GM21528 (cell line): Measurements from ENCODE around the gene CSTPP1.
"Not testable (repeated sequence)": the region's sequence is repeated elsewhere in the genome, so short reads cannot be mapped to it uniquely, and the experiment has no call there.

Experiments used
- ATAC-seq: cut with Tn5 transposase; IDR thresholded peaks from one replicate; pipeline ENCODE4 v1.9.1; 2021; ENCODE audit warnings: mild to moderate bottlenecking, moderate library complexity; ENCODE audit not compliant: unreplicated experiment, low FRiP score

The CSTPP1 gene

DNA sequence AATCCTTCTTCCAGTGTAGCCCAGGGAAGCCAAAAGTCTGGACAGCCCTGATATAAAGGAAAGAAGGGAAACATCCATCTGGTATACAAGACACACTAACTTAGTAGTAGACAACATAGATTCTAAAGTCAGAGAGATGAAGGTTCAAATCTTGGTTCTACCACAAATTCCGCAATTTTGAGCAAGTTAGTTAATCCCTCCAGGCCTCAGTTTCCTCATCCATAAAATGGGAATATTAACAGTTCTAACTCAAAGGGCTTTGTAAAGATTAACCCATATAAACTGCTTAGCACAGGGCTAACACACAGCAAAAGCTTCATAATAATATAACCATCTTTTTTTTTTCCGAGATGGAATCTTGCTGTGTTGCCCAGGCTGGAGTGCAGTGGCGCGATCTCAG is 29.0 kb upstream of the CSTPP1 start:
- ATAC-seq, result no peak

DNA sequence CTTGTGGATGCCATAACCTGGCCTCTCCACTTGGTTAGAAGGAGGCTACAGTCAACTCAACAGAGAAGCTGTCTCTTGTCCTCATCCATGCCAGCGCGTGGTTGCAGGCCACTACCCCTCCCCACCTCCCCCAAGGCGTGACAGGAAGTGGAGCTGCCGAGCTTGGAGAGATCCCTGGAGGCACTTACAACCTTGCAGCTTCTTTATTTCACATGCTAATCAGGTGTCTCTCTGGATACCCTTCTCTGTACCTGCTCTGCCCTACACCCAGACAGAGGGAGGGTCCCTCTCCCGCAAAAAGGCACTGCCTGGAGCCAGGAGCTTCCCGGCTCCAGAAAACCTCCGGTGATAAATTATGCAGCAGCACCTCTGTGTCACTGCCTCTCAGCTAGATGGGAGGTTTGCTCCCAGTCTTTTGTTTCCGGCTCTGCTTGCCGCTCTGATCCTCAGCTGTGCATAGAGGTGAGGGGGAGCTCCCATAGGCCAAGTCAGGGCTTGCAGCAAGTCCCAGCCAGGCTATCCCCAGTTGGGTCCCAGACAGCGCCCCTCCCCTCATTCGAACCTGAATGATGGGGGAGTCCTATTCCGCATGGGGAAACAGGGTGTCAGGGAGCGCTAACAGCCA is 23.9 kb upstream of the CSTPP1 start:
- ATAC-seq, result no peak

DNA sequence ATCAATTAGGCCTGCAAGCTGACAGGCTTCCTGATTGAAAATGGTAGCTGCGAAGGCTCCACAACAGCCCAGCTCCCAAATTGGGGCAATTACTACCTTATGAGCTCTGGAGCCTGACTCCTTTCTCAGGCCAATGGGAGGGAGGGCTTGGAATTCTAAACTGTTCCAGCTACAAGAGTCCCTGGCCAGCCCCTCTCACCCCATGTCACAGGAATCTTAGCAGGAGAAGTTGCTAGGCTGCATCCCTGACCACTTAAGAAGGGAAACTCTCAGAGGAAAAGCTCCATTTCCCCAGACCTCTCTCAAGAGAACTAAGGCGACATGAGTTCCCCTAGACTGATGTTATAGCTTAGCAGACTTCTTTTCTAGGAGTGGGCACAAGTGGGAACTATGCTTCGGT is 23.1 kb upstream of the CSTPP1 start:
- ATAC-seq, result no peak

DNA sequence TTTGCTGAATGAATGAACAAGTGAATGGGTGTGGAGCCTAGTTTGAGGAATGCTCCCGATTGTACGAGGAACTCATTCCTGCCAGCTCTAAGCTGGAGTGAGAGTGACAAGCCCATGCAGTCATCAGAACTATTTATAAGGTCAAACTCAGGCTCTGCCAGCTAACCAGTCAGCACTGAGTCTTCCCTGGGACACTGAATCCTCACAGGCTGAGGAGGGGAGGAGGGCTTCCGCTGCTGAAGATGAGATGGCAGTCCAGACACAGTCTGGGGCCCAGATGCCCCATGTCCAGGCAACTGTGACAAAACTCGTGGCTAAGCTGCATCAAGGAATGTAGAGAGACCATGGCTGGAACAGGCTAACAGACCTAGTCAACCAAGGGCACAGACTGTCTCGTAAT is 22.2 kb upstream of the CSTPP1 start:
- no peak for ATAC-seq

DNA sequence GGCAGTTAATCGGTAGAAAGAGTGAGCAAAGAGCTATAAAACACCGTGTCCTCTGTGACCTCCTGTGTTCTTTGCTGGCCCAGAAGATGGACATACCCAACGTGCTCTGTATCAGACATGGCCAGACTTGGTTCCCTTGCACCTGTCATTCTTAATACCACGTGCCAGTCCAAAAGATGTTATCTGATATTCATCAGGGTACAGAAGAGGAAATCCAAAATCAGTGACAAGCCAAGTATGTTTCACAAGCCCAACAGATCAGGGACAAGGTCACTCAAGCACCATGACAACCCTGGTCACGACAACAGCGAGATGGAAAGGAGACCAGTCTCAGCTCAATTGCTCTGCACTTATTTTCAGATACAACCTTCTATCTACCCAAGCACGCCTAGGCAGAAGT is 21.7 kb upstream of the CSTPP1 start:
- ATAC-seq, result no peak

DNA sequence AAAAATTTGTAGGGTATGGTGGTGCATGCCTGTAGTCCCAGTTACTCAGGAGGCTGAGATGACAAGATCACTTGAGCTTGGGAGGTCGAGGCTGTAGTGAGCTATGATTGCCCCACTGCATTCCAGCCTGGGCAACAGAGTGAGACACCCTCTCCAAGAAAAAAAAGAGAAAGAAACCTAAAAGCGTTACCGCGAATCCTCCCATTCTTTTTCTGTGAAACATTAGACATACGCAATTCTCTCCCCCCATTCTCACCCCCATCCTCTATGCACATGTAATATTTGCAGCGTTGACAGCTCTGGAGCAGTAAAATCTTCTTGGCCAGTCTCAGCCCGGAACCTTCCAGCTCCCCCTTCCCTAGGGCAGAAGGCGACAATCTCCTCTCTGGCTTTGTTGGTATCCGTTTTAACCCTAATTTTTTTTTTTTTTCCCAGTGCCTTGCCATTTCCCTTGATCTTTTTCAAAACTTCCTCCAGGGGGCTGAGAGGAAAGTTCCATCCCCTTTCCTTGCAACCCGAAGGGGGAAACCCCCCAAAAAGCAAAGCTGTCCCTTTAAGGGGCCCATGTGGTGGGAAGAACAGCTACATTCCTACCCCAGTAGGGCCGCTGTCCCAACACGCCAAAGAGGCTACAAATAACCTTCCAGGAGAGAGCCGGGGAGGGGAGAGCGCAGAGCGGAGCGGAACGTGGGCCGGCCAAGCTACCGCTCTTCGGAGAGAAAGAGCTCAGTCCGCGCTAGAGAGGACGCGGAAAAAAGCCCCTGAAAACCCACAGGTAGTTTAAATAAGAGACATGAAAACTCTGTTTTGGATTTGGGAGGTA is 20.1 kb upstream of the CSTPP1 start:
- ATAC-seq, result no peak

DNA sequence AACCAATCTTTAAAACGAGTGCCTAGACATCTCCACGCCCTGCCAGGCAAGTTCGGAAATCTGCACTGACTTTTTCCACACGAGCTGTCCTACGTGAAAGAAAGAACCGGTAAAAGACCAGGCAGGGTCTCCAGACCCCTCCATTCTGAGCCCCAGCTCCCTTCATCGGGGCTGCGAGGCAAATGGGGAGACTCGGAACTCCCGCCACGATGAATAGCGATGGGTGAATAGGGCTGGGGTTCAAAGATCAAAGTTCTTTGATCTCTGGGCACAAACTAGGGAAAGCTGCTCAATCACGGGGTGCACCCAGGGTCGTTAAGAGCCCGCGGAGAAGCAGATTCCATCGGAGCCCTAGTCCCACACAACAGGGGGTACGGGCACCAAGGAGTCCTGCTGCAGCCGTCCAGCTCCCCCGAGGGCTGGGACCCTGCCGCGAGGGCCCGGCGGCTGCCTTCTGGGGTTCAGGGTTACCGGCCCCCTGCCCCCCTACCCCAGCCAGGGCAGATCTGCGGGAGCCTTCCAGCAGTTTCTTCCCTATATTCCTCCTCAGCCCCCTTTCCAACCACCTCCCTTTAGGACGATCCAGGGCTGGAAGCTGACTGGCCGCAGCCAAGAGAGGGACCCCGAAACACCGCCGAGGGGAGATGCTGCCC is 19.3 kb upstream of the CSTPP1 start:
- ATAC-seq, result no peak

DNA sequence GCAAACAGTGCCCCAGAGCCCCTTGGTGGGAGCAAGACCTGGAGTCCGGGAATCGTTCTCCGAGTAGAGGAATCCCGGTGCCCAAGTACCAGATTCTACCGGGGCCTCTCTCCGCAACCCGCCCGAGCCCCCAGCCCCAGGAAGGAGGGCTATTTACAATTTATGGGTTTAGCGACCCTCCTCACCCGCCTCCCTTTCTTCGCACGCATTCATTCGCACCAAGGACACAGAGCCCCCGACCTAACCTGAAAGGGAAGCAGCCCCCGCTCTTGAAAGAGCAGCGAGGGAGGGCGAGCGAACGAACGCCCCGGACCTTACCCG is 18.8 kb upstream of the CSTPP1 start:
- ATAC-seq, result no peak

DNA sequence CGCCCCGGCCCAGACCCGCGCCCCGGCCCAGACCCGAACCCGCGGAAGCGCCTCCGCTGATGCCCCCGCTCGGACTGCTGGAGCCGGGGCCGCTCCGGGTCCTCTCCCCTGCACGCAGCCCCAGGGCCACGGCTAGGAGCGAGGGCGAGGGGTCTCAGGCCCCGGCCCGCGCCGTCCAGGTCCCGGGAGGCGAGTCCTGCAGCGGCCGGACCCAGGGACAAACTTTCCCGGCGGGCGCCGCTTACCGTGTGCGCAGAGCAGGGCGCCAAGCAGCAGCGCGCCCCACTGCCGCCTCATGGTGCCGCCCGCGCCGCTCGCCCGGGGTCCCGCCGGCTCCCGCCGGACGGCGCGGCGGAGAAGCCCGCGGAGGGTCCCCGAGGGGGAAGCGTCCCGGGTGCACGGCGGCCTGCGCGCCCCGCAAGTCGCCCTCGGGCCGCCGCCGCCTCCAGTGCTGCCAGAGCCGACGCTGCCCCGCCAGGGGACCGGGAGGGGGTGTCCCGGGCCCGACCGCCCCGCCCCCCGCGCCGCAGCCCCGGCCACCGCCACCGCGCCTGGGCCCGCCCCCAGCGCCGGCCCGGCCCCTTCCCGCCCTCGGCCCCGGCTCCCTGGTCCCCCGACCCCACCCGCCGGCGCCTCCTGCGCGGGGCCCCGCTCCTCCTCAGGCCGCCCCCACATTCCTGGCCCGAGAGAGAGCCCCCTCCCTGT is 18.3 kb upstream of the CSTPP1 start, which contains the start of gene LRP4:
LRP4 (minus strand) TSS at position 468 of the 705 bp plus-strand sequence; CDS start at position 297, 171 bp downstream.
- no peak for ATAC-seq

DNA sequence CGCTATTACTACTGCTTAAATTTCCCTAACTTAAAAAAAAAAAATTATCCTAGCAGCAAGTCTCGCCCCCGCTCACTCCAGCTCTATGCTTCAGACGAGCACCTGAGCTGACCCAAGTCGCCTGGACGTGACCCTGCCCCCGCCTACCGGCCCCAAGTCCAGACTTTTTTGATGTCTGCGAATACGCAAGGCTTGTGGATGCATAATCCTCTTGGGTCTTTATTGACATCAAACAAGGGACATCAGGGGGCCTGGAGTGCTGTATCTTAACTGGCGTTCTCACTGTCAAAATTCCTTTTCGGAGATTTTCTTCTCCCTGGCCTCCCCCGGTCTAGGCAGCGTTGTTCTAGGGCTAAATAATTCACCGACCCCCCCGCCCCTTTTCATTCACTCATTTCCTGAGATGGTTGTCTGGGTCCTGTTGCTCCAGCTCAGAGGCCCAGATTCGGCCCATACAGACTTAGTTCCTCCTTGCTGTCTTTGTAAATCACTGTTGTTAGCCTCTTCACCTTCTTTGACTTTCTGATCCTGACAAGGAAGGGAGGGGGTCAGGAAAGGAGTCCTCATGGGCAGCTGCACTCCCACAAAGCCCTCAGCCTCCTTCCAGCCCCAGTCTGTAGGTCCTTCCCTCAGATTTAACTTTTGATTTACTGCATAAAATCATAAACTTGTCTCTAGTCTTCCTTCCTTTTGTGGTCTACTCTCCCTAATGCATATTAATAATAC is 17.6 kb upstream of the CSTPP1 start:
- no peak for ATAC-seq

DNA sequence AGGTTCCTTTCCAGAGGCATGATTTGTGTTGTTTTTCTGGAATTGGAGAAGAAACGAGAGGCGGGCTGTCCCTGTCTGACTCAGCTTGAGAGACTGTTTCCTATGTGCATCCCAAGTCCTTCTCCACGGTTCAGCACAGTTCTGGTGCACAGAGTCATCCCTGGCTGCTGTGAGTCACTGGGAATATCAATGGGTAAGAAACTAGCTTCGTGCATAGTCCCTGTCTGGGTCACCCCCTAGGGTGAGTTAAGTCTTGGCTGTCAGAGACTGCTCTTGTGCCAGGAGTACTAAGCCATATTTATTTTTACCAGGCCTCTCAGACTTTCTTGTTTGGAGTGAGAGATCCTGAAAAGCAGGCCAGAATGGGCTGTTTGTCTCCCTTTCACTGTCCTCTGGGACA is 15.8 kb upstream of the CSTPP1 start:
- no peak for ATAC-seq

DNA sequence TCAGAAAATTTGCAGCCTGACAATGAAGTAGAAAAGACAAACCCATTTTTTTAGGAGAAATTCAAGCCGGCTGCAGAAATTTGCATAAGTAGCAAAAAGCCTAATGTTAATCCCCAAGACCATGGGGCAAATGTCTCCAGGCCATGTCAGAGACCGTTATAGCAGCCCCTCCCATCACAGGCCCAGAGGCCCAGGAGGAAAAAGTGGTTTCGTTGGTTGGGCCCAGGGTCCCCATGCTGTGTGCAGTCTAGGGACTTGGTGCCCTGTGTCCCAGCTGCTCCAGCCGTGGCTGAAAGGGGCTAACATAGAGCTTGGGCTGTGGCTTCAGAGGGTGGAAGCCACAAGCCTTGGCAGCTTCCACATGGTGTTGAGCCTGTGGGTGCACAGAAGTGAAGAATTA is 8.6 kb upstream of the CSTPP1 start:
- ATAC-seq, result not testable (repeated sequence)

DNA sequence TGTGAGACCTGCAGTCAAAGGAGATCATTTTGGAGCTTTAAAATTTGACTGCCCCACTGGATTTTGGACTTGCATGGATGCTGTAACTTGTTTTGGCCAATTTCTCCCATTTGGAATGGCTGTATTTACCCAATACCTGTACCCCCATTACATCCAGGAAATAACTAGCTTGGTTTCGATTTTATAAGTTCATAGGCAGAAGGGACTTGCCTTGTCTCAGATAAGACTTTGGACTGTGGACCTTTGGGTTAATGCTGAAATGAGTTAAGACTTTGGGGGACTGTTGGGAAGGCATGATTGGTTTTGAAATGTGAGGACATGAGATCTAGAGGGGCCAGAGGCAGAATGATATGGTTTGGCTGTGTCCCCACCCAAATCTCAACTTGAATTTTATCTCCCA is 7.9 kb upstream of the CSTPP1 start:
- ATAC-seq, result not testable (repeated sequence)

DNA sequence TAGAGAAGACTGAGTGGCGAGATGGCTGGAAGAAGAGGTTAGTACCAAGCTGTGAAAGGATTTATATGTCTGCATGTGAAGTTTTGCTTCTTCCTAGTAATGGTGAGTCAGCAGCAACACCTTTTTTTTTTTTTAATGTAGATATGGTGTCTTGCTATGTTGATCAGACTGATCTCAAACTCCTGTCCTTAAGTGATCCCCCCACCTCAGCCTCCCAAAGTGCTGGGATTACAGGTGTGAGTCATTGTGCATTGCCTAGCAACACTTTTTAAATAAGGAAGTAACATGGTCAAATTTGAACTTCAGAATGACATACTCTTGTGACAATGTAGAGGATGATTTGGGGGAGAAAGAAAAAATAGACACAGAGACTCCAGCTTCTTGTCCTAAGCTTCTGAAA is 6.5 kb upstream of the CSTPP1 start:
- no peak for ATAC-seq

DNA sequence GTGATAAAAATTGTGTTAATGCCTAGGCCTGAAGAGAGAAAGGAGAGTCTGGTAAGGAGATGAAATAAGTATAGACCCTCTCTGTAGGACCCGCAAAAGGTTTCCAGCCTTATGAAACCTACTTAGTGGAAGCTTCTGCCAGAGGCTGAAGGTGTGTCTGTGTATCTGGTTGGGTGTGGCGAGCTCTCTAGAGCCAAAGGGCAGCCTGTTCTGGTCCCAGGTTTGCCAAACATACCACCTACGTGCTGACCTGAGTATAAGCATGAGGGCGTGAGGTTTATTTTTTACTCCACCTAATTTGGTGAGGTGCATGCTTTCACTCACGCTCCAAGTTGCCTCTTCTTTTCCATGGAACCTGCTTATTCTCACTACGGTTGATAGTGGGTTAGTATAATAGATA is 5.6 kb downstream of the CSTPP1 start:
- ATAC-seq, result no peak

DNA sequence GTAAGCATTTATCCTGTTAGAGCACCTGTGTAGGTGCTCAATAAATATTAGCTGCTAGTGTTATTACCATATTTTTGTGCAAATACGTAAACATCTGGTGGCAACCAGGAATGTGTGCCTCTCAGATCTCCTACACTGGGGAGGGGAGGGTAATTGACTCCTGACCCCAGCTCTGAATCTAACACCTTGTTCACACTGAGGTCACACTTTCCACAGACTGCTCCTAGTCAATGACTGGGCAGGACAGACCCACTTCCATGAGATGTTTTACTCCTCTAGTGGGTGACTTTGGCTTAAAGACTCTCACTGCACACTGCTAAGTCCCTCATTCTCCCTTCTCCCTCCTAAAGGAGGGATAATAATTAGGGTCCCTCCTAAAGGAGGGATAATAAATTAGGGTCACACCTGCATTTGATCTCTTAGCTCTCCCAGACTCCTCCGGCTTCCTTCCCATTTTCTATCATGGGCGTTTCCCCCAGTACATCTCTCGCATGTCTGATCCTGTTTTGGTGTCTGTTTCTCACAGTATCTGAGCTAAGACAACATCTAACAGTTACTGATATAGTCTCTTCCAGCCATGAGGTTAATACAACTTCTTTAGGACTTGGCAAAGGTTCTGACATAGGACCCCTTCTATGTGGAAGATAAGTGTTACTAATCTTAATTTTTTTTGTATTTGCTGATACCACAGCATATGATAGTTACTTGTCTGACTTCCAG is 8.0 kb downstream of the CSTPP1 start:
- no peak for ATAC-seq

DNA sequence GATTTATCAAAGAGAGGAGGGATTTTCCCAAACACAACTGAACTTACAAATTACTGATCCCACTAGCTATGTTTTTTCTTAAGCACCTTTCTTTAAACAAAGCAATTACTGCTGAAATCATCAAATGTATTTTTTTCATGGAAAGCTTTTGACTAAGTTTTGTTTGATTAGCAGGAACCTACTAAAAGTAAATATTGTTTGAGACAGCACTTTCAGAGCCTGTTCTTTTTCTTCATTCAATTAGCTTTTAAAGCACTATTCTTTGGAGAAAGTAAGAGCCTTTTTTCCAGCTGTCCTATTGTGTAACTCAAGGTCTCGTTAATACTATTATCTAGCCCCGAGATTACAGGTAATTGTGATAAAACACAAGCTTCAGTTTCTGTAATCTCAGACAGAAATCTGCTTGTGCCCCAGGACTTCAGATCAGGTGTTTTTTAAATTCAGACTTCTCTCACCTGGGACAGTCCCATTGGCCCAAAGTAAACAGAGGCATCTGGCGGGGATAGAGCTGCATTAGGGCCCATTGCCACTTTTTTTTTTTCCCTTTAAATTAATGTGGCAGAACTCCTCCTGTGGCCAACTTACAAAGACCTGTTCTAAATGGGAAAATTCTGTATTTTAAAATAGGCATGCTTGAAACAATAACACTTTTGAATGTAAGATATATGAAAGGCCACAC is 11.0 kb downstream of the CSTPP1 start:
- no peak for ATAC-seq

DNA sequence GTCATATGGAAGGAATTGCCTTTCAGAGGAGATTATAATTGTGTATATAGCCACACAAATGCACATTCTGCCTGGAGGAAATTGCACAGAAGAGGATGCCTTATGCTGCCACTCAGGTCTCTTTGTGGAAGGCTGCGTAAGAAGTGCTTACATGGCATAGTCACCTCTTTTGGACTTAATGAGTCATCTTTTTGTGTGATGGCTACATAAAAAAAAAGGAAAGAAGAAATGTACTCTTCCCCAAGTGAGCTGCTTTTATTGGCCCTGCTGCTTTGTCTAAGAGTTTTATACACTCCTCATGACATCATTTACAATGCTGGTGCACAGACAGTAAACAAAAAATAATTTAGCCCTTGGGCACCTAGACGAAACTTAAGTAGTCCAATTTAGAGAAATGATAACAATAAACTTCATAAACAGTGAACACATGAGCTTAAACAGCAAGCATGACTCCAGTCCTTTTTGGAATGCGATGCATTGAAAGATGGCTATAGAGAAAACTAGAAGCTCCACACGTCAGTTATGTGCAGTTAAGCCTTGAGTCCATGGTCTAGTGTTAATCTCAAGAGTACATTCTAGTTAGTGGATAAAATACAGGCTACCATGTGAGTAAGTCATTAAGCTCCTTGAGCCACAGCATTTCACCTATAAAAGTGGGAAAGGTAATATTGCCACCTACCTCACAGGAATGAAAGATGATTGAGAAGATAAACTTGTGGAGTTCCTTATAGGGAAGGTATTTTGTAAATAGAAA is 12.0 kb downstream of the CSTPP1 start:
- ATAC-seq, result no peak

DNA sequence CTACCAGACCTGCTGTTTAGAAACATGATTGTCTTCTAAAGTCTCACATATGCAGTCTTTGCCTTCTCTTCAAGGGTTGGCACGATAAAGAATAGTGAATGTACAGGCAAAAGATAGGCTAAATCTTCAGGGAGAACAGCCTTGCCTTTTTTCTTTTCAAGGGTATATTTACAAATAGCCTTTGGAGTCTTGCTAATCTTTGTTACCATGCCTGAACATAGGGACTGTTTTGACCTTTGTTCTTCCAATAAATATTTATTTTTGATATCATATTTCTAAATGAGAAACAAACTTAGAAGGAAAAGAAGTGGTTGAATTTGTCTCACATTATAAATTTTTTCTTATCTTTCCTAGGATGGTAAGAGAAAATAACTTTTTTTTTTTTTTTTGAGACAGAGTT is 12.7 kb downstream of the CSTPP1 start:
- no peak for ATAC-seq
